NCI-H2227 (cell line): ENCODE data around the gene CDK10.
"Not testable (repeated sequence)": the region's sequence is repeated elsewhere in the genome, so short reads cannot be mapped to it uniquely, and the experiment has no call there.

ENCODE experiments used
- DNase-seq: peaks from one replicate; lab custom pipeline; 2025; ENCODE audit not compliant: unreplicated experiment; lab: John Stamatoyannopoulos, UW

CDK10 gene

GRCh38 chr16:89695875-89696669 is 9.6 kb downstream of the CDK10 start:
- DNase-seq: no peak

- DNase-seq: no peak
These were observed 10.2 kb downstream of the CDK10 start for GRCh38 chr16:89696670-89697128.

- DNase-seq: no peak
These were observed 10.7 kb downstream of the CDK10 start for GRCh38 chr16:89697161-89697615.

- DNase-seq: no peak
These were observed 11.3 kb downstream of the CDK10 start for GRCh38 chr16:89697616-89698331.

GRCh38 chr16:89698717-89699116 is 12.2 kb downstream of the CDK10 start:
- DNase-seq: not testable (repeated sequence)

- not testable (repeated sequence) for DNase-seq
These were observed 13.2 kb downstream of the CDK10 start for GRCh38 chr16:89699629-89700099.

- peak; percentile 98 for DNase-seq
These were observed 13.7 kb downstream of the CDK10 start for GRCh38 chr16:89700100-89700648.

GRCh38 chr16:89700649-89701424 is 14.3 kb downstream of the CDK10 start:
- peak; percentile 72 for DNase-seq

GRCh38 chr16:89701425-89702406 is 15.2 kb downstream of the CDK10 start, which contains the start of gene SPATA2L:
TSS of gene SPATA2L (minus strand) at chr16:89701705. CDS start at chr16:89701232, 473 bp downstream.
- DNase-seq: peak; percentile 96

- no peak for DNase-seq
These were observed 17.8 kb downstream of the CDK10 start for GRCh38 chr16:89704281-89704680.

GRCh38 chr16:89705006-89705405 is 18.5 kb downstream of the CDK10 start:
- DNase-seq: no peak

- no peak for DNase-seq
These were observed 20.2 kb downstream of the CDK10 start for GRCh38 chr16:89706518-89707260.

- DNase-seq: no peak
These were observed 21.2 kb downstream of the CDK10 start for GRCh38 chr16:89707695-89708094.

GRCh38 chr16:89708481-89708931 is 22.0 kb downstream of the CDK10 start:
- DNase-seq: no peak

- no peak for DNase-seq
These were observed 22.7 kb downstream of the CDK10 start for GRCh38 chr16:89709166-89709565.

GRCh38 chr16:89709716-89710432 is 23.4 kb downstream of the CDK10 start:
- no peak for DNase-seq

GRCh38 chr16:89710709-89711564 is 24.4 kb downstream of the CDK10 start:
- DNase-seq: no peak
